ENCODE measurements around the gene ZNF579.

Gene ZNF579

GRCh38 chr19:55567708-55568328, 12.8 kb downstream of the ZNF579 start:
- Histone ChIP-seq H3K27me3 (ENCODE audit: control insufficient read depth, low read length) (no peaks in the 10 kb centered on the region), H3K4me3 (ENCODE audit: low read length) (no peak overlapping the region), H3K36me3 (ENCODE audit: control insufficient read depth, low read length) (no peaks in the 10 kb centered on the region), H3K4me2 (ENCODE audit: low read length) (no peak overlapping the region), H3K79me2 (ENCODE audit: control insufficient read depth, low read length) (no peaks in the 10 kb centered on the region), H3K9me3 (ENCODE audit: control insufficient read depth, insufficient read depth, low read length) (no peaks in the 10 kb centered on the region), H3F3A (ENCODE audit: control insufficient read depth, insufficient read depth) (no peaks in the 10 kb centered on the region), H3K9me2 (replicated peaks; ENCODE audit: control insufficient read depth, low read length) (no peaks in the 10 kb centered on the region), H3K27ac (ENCODE audit: low read depth, low read length) (no peak overlapping the region), H3K4me1 (ENCODE audit: control insufficient read depth, low read length) (no peaks in the 10 kb centered on the region), H4K20me1 (ENCODE audit: control insufficient read depth, insufficient read depth, low read depth, low read length) (no peaks in the 10 kb centered on the region)
- no peak for TF ChIP-seq EZH2phosphoT487 (IDR thresholded peaks at IDR 0.05; ENCODE audit: borderline replicate concordance, low read length)
- no peak for TF ChIP-seq CTCF (IDR thresholded peaks at IDR 0.05; ENCODE audit: low read depth, low read length, poor library complexity, severe bottlenecking)

DNA sequence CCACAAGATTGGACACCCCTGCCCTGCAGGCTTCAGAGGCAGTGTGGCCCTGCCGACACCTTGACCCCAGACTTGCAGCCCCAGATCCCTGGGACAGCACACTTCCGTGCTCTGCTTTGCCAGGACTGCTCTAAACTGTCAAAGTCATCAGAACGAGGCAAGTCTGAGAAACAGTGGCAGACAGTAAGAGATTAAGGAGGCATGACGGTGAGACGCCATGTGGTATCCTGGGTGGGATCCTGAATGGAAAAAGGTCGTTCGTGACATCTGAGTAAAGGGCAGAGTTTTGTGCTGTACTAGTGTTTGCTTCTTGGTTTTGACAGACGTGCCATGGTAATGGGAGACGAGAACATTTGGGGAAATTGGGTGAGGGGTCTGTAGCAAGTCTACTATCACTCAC, 13.8 kb downstream of the ZNF579 start:
- TF ChIP-seq CTCF (IDR thresholded peaks at IDR 0.05; ENCODE audit: low read depth, low read length, poor library complexity, severe bottlenecking) (no peak), EZH2phosphoT487 (IDR thresholded peaks at IDR 0.05; ENCODE audit: borderline replicate concordance, low read length) (no peak)
- Histone ChIP-seq H3K27ac (ENCODE audit: low read depth, low read length) (no peak overlapping the region), H4K20me1 (ENCODE audit: control insufficient read depth, insufficient read depth, low read depth, low read length) (no peaks in the 10 kb centered on the region), H3K36me3 (ENCODE audit: control insufficient read depth, low read length) (no peaks in the 10 kb centered on the region), H3K4me3 (ENCODE audit: low read length) (no peak overlapping the region), H3K27me3 (ENCODE audit: control insufficient read depth, low read length) (no peaks in the 10 kb centered on the region), H3K4me1 (ENCODE audit: control insufficient read depth, low read length) (no peaks in the 10 kb centered on the region), H3K9me3 (ENCODE audit: control insufficient read depth, insufficient read depth, low read length) (no peaks in the 10 kb centered on the region), H3F3A (ENCODE audit: control insufficient read depth, insufficient read depth) (no peaks in the 10 kb centered on the region), H3K9me2 (replicated peaks; ENCODE audit: control insufficient read depth, low read length) (no peaks in the 10 kb centered on the region), H3K79me2 (ENCODE audit: control insufficient read depth, low read length) (no peaks in the 10 kb centered on the region), H3K4me2 (ENCODE audit: low read length) (no peak overlapping the region)

- Histone ChIP-seq H3K4me2 (ENCODE audit: low read length) (no peak overlapping the region), H3K27me3 (ENCODE audit: control insufficient read depth, low read length) (no peaks in the 10 kb centered on the region), H3F3A (ENCODE audit: control insufficient read depth, insufficient read depth) (no peaks in the 10 kb centered on the region), H4K20me1 (ENCODE audit: control insufficient read depth, insufficient read depth, low read depth, low read length) (no peaks in the 10 kb centered on the region), H3K4me3 (ENCODE audit: low read length) (no peak overlapping the region), H3K4me1 (ENCODE audit: control insufficient read depth, low read length) (no peaks in the 10 kb centered on the region), H3K79me2 (ENCODE audit: control insufficient read depth, low read length) (no peaks in the 10 kb centered on the region), H3K27ac (ENCODE audit: low read depth, low read length) (no peak overlapping the region), H3K9me2 (replicated peaks; ENCODE audit: control insufficient read depth, low read length) (no peaks in the 10 kb centered on the region), H3K9me3 (ENCODE audit: control insufficient read depth, insufficient read depth, low read length) (no peaks in the 10 kb centered on the region), H3K36me3 (ENCODE audit: control insufficient read depth, low read length) (no peaks in the 10 kb centered on the region)
- no peak for TF ChIP-seq CTCF (IDR thresholded peaks at IDR 0.05; ENCODE audit: low read depth, low read length, poor library complexity, severe bottlenecking)
- no peak for TF ChIP-seq EZH2phosphoT487 (IDR thresholded peaks at IDR 0.05; ENCODE audit: borderline replicate concordance, low read length)
Measured at GRCh38 chr19:55563261-55563690, 17.4 kb downstream of the ZNF579 start.
